Gastrocnemius medialis (tissue), 4 donors: ENCODE data around the gene INPP5A. TPM values are rescaled to one million over a fixed set of nuclear protein-coding genes. Genes with fewer than 3 reads are reported as not detected.
A peak's percentile ranks its signal among the peaks of the same experiment; 100 is the strongest.
"Not testable (repeated sequence)": the region's sequence is repeated elsewhere in the genome, so short reads cannot be mapped to it uniquely, and the experiment has no call there.

Source experiments
- ATAC-seq, 2 donors: fragments of 150-250 bp; one replicate each; pipeline ENCODE4 v1.9.1; 2016
- DNase-seq, 2 donors: peaks; one replicate each; pipeline ENCODE4 v3.0.0-alpha.2; 2019
- H3K27ac ChIP-seq, 4 donors: fragments of 200-600 bp; sonication (generic); 1 replicate in 1 of 4; 2 replicates in 3 of 4; pipeline ENCODE4 v1.5.1; 2016 to 2018; ENCODE audit warnings: mild to moderate bottlenecking in 2 of 4, moderate library complexity in 1 of 4
- H3K27me3 ChIP-seq, 3 donors: fragments of 200-600 bp; sonication (generic) in 2 of 3; 1 replicate in 1 of 3; 2 replicates in 2 of 3; pipeline versions ENCODE4 v1.5.1 to v1.6.0; 2016 to 2019; ENCODE audit warnings: mild to moderate bottlenecking in 1 of 3, moderate library complexity in 1 of 3
- H3K36me3 ChIP-seq, 2 donors: fragments of 200-600 bp; sonication (generic) in 1 of 2; one replicate each; pipeline ENCODE4 v1.5.1; 2017 to 2018
- H3K4me1 ChIP-seq, 2 donors: fragments of 200-600 bp; sonication (generic) in 1 of 2; one replicate each; pipeline ENCODE4 v1.5.1; 2016 to 2017; ENCODE audit warnings: mild to moderate bottlenecking in 2 of 2
- H3K4me3 ChIP-seq, 4 donors: fragments of 200-600 bp; sonication (generic) in 3 of 4; 1 replicate in 1 of 4; 2 replicates in 3 of 4; pipeline ENCODE4 v1.5.1; 2016 to 2019; ENCODE audit warnings: mild to moderate bottlenecking in 2 of 4
- H3K9me3 ChIP-seq, 3 donors: fragments of 200-600 bp; sonication (generic) in 2 of 3; 1 replicate in 1 of 3; 2 replicates in 2 of 3; pipeline ENCODE4 v1.5.1; 2016 to 2019
- POLR2A ChIP-seq, 2 donors: fragments of 450-650 bp; IDR thresholded peaks; one replicate each; pipeline ENCODE4 v1.6.1; 2017; ENCODE audit warnings: antibody characterized with exemption in 2 of 2, mild to moderate bottlenecking in 2 of 2, moderate library complexity in 2 of 2
- in situ Hi-C, 4 donors: fragments of 200-750 bp; cut with MboI; loops; one replicate each; pipeline versions ENCODE4 v1.15.0 to v1.8.0; 2017; ENCODE audit warnings: low sequenced_read_pairs in 4 of 4
- intact Hi-C: fragments of 100-400 bp; cut with DNase I; formaldehyde crosslinking; loops from one replicate; pipeline ENCODE4 v1.15.1; 2023; ENCODE audit warnings: low total_unique reads
- total RNA-seq, 4 donors: library from RNA; depleted of rRNA; stranded (reverse); fragments of >200 nt; gene quantifications; one replicate each; pipeline versions ENCODE4 v1.1.0 to v1.2.3, GENCODE V29; 2016
- TF ChIP-seq, protein P1 (sequence below), 5 experiments: fragments of 450-650 bp in 3 of 5; fragments of 200-600 bp in 2 of 5; sonication (generic) in 2 of 5; IDR thresholded peaks in 4 of 5; conservative IDR thresholded peaks in 1 of 5; 1 replicate in 4 of 5; 2 replicates in 1 of 5; pipeline ENCODE4 v1.5.1; 2016 to 2019; ENCODE audit warnings: antibody characterized with exemption in 5 of 5, mild to moderate bottlenecking in 3 of 5, moderate library complexity in 3 of 5

Gene INPP5A
- total RNA-seq, 4 donors from 2014 or later, result 74.9 to 107 (median 92.4) TPM

DNA sequence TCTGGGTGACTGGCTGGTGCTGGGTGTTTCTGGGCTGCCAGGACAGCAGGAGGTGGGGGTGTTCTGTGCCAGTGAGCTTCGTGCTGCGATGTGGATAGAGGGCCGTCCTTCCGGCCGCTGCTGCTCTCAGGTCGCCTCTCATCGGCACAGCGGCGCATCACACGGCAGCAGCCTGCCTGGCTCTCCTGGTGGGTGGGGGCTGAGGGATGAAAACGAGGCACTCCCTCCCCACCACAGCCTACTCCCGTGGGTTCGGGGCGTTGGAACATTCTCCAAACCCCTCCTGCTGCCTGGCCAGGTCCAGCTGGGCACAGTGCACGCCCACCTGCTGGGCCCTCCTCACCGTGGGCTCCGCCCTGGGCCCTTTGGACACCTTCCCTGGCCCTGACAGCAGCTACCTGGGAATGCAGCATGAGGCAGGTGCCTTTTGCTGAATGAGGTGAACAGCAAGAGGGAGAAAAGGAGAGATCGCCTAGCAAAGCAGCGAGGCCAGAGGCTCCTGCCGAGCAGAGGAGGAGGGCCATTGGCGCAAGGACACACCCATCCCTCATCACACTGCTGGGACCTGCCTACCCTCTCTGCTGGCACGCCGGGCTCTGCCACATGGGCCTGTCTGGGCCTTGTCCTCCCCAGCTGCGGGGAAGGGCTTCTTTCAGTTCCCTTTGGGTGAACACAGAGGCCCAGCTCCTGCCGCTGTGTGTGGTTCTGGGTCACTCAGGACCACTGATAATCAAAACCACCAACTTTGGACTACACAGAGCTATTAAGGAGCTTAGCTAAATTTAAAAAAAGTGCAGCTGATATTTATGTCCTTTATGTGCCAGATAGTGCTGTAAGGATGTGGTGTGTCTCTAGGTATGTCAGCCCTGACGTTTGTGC, 33.4 kb downstream of the INPP5A start:
- no peaks in the 10 kb centered on the region for H3K36me3 ChIP-seq
- H3K27ac ChIP-seq, result peak overlapping the region; percentile 41 to 78 (median 50)
- peaks cover 33 to 48% of the 10 kb centered on the region in 2 donors for H3K4me1 ChIP-seq
- no peak for DNase-seq
- intact Hi-C loops, result loop anchor here (10.0 kb wide), 1 partner anchor 176 kb away; the partner anchor contains the start of gene PWWP2B
- in situ Hi-C loops, result no loop called here
- no peak overlapping the region for H3K4me3 ChIP-seq
- H3K9me3 ChIP-seq, result no peaks in the 10 kb centered on the region
- ATAC-seq, result no peak
- no peaks in the 10 kb centered on the region for H3K27me3 ChIP-seq
- TF ChIP-seq, protein P1, sequence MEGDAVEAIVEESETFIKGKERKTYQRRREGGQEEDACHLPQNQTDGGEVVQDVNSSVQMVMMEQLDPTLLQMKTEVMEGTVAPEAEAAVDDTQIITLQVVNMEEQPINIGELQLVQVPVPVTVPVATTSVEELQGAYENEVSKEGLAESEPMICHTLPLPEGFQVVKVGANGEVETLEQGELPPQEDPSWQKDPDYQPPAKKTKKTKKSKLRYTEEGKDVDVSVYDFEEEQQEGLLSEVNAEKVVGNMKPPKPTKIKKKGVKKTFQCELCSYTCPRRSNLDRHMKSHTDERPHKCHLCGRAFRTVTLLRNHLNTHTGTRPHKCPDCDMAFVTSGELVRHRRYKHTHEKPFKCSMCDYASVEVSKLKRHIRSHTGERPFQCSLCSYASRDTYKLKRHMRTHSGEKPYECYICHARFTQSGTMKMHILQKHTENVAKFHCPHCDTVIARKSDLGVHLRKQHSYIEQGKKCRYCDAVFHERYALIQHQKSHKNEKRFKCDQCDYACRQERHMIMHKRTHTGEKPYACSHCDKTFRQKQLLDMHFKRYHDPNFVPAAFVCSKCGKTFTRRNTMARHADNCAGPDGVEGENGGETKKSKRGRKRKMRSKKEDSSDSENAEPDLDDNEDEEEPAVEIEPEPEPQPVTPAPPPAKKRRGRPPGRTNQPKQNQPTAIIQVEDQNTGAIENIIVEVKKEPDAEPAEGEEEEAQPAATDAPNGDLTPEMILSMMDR (IDR thresholded peaks at IDR 0.05 in 4 of 5, conservative IDR thresholded peaks at IDR 0.05 in 1 of 5), result no peak
- TF ChIP-seq POLR2A (IDR thresholded peaks at IDR 0.05), result no peak

DNA sequence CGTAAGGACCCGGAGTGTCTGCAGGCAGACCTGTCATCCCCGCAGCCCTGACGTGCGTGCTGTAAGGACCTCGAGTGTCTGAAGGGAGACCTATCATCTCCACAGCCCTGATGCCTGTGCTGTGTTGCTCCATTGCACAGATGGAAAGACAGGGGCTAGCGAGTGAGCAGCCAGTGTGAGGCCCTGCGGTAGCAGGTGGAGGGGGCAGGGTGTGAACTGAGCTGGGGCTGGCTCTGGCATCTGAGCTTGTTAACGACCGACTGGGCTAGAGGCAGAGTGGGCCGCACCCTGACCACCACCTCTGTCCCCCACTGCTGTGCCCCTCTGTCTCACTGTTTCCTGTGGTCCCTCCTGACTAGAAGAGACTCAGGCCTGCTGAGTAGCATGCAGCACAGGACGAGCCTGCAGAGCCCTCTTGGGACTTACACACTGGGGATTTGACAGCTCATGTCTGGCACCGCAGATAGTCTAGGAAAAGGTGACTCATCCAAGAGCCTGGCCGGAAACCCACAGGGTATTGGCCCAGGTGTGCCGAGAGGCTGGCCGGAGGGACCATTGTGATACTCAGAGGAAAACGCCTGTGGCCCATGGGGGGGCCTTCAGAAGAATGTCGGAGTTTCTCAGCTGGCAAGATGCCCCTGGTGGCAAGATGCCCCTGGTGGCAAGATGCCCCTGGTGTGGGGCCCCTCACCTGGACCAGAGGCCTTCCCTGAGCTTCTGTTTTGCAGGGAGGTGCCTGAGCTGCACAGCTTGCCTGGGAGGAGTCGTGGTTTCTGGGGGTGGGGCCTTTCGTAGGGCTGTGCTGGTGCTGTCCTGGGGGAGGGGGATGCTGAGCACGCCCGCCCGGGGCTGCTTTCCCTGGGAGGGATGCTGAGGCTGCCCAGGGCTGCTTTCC, 34.3 kb downstream of the INPP5A start:
- no peaks in the 10 kb centered on the region for H3K9me3 ChIP-seq
- intact Hi-C loops, result loop anchor here (2.0 to 10.0 kb wide), 2 partner anchors 35 to 177 kb away; partner anchors contain the start of genes INPP5A and PWWP2B
- no peak for TF ChIP-seq POLR2A (IDR thresholded peaks at IDR 0.05)
- TF ChIP-seq, protein P1 (IDR thresholded peaks at IDR 0.05 in 4 of 5, conservative IDR thresholded peaks at IDR 0.05 in 1 of 5), result no peak
- H3K36me3 ChIP-seq, result no peaks in the 10 kb centered on the region
- peak; percentile 73 to 87 for DNase-seq
- H3K27me3 ChIP-seq, result no peaks in the 10 kb centered on the region
- peak; percentile 100 for ATAC-seq
- H3K27ac ChIP-seq, result peak overlapping the region; percentile 41 to 78 (median 54)
- in situ Hi-C loops, result no loop called here
- H3K4me1 ChIP-seq, result peaks cover 34 to 46% of the 10 kb centered on the region in 2 donors
- no peak overlapping the region for H3K4me3 ChIP-seq

DNA sequence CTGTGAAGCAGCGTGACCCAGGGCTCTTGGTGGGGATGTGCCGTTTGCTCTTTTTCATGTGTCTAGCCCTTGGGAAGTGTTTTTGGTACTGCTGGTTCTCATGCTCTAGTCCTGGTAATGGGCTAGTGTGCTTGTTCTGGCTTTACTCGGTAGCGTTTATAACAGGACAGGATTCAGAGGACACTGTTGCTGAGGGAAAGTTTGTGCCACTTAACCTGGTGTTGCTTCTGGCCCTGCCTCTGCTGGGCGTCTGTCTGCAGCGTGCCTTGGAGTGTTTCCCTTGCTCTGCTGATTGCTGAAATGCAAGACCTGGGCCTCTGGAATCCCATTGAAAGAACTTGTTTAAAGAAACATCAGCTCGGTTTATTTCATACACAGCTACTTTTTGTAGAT, 35.0 kb downstream of the INPP5A start:
- DNase-seq, result no peak
- no peak for ATAC-seq
- Histone ChIP-seq H3K27ac (peak overlapping the region; percentile 37 to 78 (median 47)), H3K9me3 (no peaks in the 10 kb centered on the region), H3K27me3 (no peaks in the 10 kb centered on the region), H3K4me1 (peaks cover 39 to 51% of the 10 kb centered on the region in 2 donors), H3K36me3 (no peaks in the 10 kb centered on the region), H3K4me3 (no peak overlapping the region)
- TF ChIP-seq, protein P1 (IDR thresholded peaks at IDR 0.05 in 4 of 5, conservative IDR thresholded peaks at IDR 0.05 in 1 of 5), result no peak
- in situ Hi-C loops (no loop called here), intact Hi-C loops (loop anchor here (2.0 to 10.0 kb wide), 2 partner anchors 36 to 178 kb away; partner anchors contain the start of genes INPP5A and PWWP2B)

DNA sequence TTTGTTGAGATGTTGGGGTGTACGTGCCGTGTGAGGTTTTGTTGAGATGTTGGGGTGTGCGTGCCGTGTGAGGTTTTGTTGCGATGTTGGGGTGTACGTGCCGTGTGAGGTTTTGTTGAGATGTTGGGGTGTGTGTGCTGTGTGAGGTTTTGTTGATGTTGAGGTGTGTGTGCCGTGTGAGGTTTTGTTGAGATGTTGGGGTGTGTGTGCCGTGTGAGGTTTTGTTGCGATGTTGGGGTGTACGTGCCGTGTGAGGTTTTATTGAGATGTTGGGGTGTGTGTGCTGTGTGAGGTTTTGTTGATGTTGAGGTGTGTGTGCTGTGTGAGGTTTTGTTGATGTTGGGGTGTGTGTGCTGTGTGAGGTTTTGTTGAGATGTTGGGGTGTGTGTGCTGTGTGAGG, 35.4 kb downstream of the INPP5A start:
- H3K36me3 ChIP-seq, DNase-seq, H3K9me3 ChIP-seq, H3K4me3 ChIP-seq, in situ Hi-C loops, H3K27me3 ChIP-seq, ATAC-seq: not testable (repeated sequence)
- intact Hi-C loops, result loop anchor here (2.0 to 10.0 kb wide), 2 partner anchors 36 to 178 kb away; partner anchors contain the start of genes INPP5A and PWWP2B
- H3K4me1 ChIP-seq, result peaks cover 42 to 55% of the 10 kb centered on the region in 2 donors
- peak overlapping the region in 1 of 4 donors; percentile 78 for H3K27ac ChIP-seq
